Measurements from ENCODE around the gene PRKCE.

PRKCE gene

GRCh38 chr2:45634223-45634622, 17.3 kb upstream of the PRKCE start:
- no peak for DNase-seq

- DNase-seq: no peak
Observed at GRCh38 chr2:45636008-45636407, 15.5 kb upstream of the PRKCE start.

GRCh38 chr2:45637440-45637839, 14.0 kb upstream of the PRKCE start:
- no peak for DNase-seq

GRCh38 chr2:45640576-45640975, 10.9 kb upstream of the PRKCE start:
- no peak for DNase-seq

- DNase-seq: no peak
Observed at GRCh38 chr2:45643095-45643494, 8.4 kb upstream of the PRKCE start.

- no peak for DNase-seq
Observed at GRCh38 chr2:45643543-45644542, 7.6 kb upstream of the PRKCE start.

- DNase-seq: no peak
Observed at GRCh38 chr2:45646289-45646688, 5.2 kb upstream of the PRKCE start.

GRCh38 chr2:45647356-45647755, 4.1 kb upstream of the PRKCE start:
- DNase-seq: no peak

- no peak for DNase-seq
Observed at GRCh38 chr2:45647986-45648520, 3.4 kb upstream of the PRKCE start.

- DNase-seq: no peak
Observed at GRCh38 chr2:45648636-45649035, 2.8 kb upstream of the PRKCE start.

GRCh38 chr2:45649462-45649857, 2.0 kb upstream of the PRKCE start:
- DNase-seq: no peak

GRCh38 chr2:45649858-45650811, 1.3 kb upstream of the PRKCE start:
- DNase-seq: no peak

GRCh38 chr2:45650851-45651414, 542 bp upstream of the PRKCE start:
- peak; percentile 69 for DNase-seq

GRCh38 chr2:45652090-45653031, 886 bp downstream of the PRKCE start:
- DNase-seq: peak; percentile 10

GRCh38 chr2:45653122-45653913, 1.8 kb downstream of the PRKCE start:
- DNase-seq: no peak

- no peak for DNase-seq
Observed at GRCh38 chr2:45654250-45654649, 2.8 kb downstream of the PRKCE start.

- no peak for DNase-seq
Observed at GRCh38 chr2:45661828-45662227, 10.4 kb downstream of the PRKCE start.

- no peak for DNase-seq
Observed at GRCh38 chr2:45664635-45665261, 13.3 kb downstream of the PRKCE start.

- DNase-seq: no peak
Observed at GRCh38 chr2:45668509-45668908, 17.0 kb downstream of the PRKCE start.

- no peak for DNase-seq
Observed at GRCh38 chr2:45669032-45669486, 17.6 kb downstream of the PRKCE start.

Measured in NCI-H446 treated with DMSO at 0.1 percent for 48 hours (cell line).